ENCODE results near the gene CHAC1.

DNA sequence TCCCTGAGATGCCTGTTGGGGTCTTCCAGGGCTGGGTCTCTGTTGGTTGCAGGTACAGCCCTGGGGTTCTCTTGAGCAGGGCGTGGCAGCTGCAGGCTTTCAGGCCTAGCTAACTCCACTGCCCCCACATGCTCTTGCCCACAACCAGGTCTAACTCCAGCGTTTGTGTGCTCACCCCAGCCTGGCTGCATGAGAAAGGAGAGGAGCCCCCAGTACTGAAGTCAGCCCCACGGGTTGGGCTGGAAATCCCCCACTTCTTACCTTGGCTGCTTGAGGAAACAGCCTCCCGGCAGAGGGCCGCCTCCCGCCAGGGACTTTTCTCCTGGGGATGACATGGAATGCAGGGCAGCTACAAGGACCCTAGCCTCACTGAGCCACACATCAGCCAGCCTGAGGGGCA lies 40.8 kb upstream of the CHAC1 start:
- TF ChIP-seq ZNF274 (IDR thresholded peaks at IDR 0.05; ENCODE audit: low read depth, low read length): no peak
- no peak for TF ChIP-seq SUZ12 (IDR thresholded peaks at IDR 0.05; ENCODE audit: extremely low read depth, insufficient read depth, insufficient read length)
